Measurements from ENCODE around the gene DLST.

The DLST gene

DNA sequence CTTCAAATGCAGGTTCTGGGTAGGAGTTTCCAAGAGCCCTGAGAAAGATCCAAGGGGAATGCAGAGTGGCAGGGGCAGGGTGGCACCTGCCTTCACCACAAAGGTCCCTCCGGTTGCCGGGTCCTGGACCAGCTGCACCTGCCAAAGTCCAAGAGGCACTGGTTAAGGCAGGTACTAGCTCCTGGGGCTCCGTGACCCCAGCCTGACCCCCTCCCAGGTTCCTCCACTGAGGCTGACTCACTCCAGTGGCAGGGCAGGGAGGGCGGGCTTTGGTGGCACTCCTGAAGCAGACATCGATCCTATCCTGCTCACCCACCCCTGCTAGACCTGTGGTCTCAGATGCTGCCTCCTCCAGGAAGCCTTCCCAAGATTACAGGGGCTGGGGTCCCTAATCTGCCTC is 30.0 kb downstream of the DLST start:
- ATAC-seq = no peak

DNA sequence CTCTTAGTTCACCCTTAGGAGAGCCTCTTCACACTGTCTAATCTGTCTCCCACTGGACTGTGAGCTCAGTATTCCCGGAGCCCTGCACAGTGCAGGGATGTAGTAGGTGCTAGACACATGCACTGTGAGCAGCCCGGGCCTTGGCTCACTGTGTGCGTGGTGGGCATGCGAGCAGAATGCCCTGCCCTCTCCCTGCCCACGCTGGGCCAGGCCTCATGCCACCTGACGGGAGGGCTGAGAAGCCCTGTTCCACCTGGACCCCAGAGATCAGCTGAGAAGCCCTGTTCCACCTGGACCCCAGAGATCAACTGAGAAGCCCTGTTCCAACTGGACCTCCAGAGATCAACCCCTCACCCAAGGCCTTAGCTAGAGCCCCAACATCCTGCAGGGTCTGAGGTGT is 30.4 kb downstream of the DLST start:
- no peak for TF ChIP-seq ZFP3 (CRISPR knock-in tag; IDR thresholded peaks at IDR 0.05)
- no peak for TF ChIP-seq PPARA (CRISPR knock-in tag; IDR thresholded peaks at IDR 0.05; ENCODE audit: borderline replicate concordance)
- TF ChIP-seq TCF4 (CRISPR knock-in tag; IDR thresholded peaks at IDR 0.05; ENCODE audit: borderline replicate concordance) = no peak
- TF ChIP-seq CSDC2 (CRISPR knock-in tag; IDR thresholded peaks at IDR 0.05) = no peak
- no peak for TF ChIP-seq OSR1 (CRISPR knock-in tag; IDR thresholded peaks at IDR 0.05)
- TF ChIP-seq GLIS3 (CRISPR knock-in tag; IDR thresholded peaks at IDR 0.05) = no peak
- no peak for TF ChIP-seq ZC3H10 (CRISPR knock-in tag; IDR thresholded peaks at IDR 0.05)
- TF ChIP-seq CSRNP3 (CRISPR knock-in tag; IDR thresholded peaks at IDR 0.05) = no peak
- no peak for TF ChIP-seq ISL1 (CRISPR knock-in tag; IDR thresholded peaks at IDR 0.05)
- TF ChIP-seq BACH2 (CRISPR knock-in tag; IDR thresholded peaks at IDR 0.05; ENCODE audit: borderline replicate concordance) = no peak
- TF ChIP-seq ARNTL (CRISPR knock-in tag; IDR thresholded peaks at IDR 0.05; ENCODE audit: borderline replicate concordance, low read depth) = no peak
- TF ChIP-seq ZNF70 (CRISPR knock-in tag; IDR thresholded peaks at IDR 0.05) = no peak
- TF ChIP-seq ESRRG (CRISPR knock-in tag; IDR thresholded peaks at IDR 0.05) = no peak
- TF ChIP-seq ZNF8 (CRISPR knock-in tag; IDR thresholded peaks at IDR 0.05) = no peak
- TF ChIP-seq, protein P1, sequence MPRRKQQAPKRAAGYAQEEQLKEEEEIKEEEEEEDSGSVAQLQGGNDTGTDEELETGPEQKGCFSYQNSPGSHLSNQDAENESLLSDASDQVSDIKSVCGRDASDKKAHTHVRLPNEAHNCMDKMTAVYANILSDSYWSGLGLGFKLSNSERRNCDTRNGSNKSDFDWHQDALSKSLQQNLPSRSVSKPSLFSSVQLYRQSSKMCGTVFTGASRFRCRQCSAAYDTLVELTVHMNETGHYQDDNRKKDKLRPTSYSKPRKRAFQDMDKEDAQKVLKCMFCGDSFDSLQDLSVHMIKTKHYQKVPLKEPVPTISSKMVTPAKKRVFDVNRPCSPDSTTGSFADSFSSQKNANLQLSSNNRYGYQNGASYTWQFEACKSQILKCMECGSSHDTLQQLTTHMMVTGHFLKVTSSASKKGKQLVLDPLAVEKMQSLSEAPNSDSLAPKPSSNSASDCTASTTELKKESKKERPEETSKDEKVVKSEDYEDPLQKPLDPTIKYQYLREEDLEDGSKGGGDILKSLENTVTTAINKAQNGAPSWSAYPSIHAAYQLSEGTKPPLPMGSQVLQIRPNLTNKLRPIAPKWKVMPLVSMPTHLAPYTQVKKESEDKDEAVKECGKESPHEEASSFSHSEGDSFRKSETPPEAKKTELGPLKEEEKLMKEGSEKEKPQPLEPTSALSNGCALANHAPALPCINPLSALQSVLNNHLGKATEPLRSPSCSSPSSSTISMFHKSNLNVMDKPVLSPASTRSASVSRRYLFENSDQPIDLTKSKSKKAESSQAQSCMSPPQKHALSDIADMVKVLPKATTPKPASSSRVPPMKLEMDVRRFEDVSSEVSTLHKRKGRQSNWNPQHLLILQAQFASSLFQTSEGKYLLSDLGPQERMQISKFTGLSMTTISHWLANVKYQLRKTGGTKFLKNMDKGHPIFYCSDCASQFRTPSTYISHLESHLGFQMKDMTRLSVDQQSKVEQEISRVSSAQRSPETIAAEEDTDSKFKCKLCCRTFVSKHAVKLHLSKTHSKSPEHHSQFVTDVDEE (CRISPR knock-in tag; IDR thresholded peaks at IDR 0.05) = no peak

More for the DNA sequence above, 30.0 kb downstream of the DLST start:
- TF ChIP-seq, protein P2, sequence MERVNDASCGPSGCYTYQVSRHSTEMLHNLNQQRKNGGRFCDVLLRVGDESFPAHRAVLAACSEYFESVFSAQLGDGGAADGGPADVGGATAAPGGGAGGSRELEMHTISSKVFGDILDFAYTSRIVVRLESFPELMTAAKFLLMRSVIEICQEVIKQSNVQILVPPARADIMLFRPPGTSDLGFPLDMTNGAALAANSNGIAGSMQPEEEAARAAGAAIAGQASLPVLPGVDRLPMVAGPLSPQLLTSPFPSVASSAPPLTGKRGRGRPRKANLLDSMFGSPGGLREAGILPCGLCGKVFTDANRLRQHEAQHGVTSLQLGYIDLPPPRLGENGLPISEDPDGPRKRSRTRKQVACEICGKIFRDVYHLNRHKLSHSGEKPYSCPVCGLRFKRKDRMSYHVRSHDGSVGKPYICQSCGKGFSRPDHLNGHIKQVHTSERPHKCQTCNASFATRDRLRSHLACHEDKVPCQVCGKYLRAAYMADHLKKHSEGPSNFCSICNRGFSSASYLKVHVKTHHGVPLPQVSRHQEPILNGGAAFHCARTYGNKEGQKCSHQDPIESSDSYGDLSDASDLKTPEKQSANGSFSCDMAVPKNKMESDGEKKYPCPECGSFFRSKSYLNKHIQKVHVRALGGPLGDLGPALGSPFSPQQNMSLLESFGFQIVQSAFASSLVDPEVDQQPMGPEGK (CRISPR knock-in tag; IDR thresholded peaks at IDR 0.05; ENCODE audit: borderline replicate concordance) = no peak
- no peak for TF ChIP-seq SNAI2 (CRISPR knock-in tag; IDR thresholded peaks at IDR 0.05)
- no peak for TF ChIP-seq ARNTL (CRISPR knock-in tag; IDR thresholded peaks at IDR 0.05; ENCODE audit: borderline replicate concordance, low read depth)
- no peak for TF ChIP-seq ZNF565 (CRISPR knock-in tag; conservative IDR thresholded peaks at IDR 0.05; ENCODE audit: low read depth)
- TF ChIP-seq OSR1 (CRISPR knock-in tag; IDR thresholded peaks at IDR 0.05) = no peak
- TF ChIP-seq PPARA (CRISPR knock-in tag; IDR thresholded peaks at IDR 0.05; ENCODE audit: borderline replicate concordance) = no peak
- TF ChIP-seq CSDC2 (CRISPR knock-in tag; IDR thresholded peaks at IDR 0.05) = no peak
- TF ChIP-seq RARB (CRISPR knock-in tag; IDR thresholded peaks at IDR 0.05) = no peak
- TF ChIP-seq CREB5 (CRISPR knock-in tag; IDR thresholded peaks at IDR 0.05; ENCODE audit: low read depth) = no peak
- TF ChIP-seq, protein P1 (CRISPR knock-in tag; IDR thresholded peaks at IDR 0.05) = no peak
- no peak for TF ChIP-seq POU6F1 (CRISPR knock-in tag; IDR thresholded peaks at IDR 0.05; ENCODE audit: borderline replicate concordance, low read depth)
- no peak for TF ChIP-seq ZNF70 (CRISPR knock-in tag; IDR thresholded peaks at IDR 0.05)
- TF ChIP-seq TCF4 (CRISPR knock-in tag; IDR thresholded peaks at IDR 0.05; ENCODE audit: borderline replicate concordance) = no peak

More for the DNA sequence above, 30.4 kb downstream of the DLST start:
- ATAC-seq = no peak

All from SK-N-SH treated with all-trans-retinoic acid at 6 μM for 48 hours (cell line).